ENCODE results near the gene ABCA4. TPM values are rescaled to one million over a fixed set of nuclear protein-coding genes. Genes with fewer than 3 reads are reported as not detected.

The ABCA4 gene
- total and polyA plus RNA-seq, 2 of the 8 experiments (the other 6 are each of a cell fraction or from before 2014, with no cell fraction given), result 0.06 TPM; not detected in 1

DNA sequence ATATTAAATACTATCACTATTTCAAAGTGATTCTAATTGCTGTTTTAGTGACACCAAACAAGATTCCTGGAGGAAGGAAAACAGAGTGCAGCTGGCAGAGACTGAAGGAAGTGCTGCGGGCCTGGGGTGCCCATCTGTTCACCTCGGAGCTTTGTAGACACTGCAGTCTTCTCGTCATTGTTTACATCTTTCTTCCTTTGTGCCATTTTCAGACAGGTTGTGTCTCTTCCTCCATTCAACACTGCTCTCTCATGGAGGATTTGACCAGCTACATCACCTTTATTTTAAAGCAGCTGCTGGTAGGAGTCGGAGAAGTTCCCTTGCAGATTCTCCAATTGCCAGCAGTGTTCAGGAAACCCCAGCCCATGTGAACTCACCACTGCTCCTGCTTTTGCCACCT is 37.3 kb downstream of the ABCA4 start (continued):
- TF ChIP-seq PHF8 (conservative IDR thresholded peaks at IDR 0.05; ENCODE audit: low read depth, low read length) (no peak), POLR2A (IDR thresholded peaks at IDR 0.05; ENCODE audit: control extremely low read depth in 1 of 2, low read depth in 2 of 2, low read length in 2 of 2) (no peak), CEBPB (IDR thresholded peaks at IDR 0.05; ENCODE audit: low read depth, low read length) (no peak)
